Measurements from ENCODE around the gene TMEM163.

DNA sequence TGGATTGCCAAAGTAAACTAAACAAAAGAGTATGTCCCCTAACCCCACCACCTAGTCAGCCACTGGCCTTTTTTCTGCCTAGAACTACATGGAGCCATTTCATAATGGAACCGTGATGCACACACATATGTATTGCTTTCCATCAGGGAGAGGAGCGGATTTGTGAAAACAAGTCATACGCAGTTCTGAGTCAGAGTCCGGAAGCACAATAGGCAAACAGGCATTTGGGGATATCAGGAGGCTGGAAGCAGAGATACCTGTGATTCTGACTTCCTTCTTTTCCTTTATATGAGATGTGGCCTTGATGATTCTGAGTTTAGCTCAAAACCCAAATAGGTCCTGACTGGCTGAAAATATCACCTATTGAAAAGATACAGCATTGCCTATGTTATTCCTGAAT is 93.5 kb downstream of the TMEM163 start:
- TF ChIP-seq ZNF121 (CRISPR knock-in tag; IDR thresholded peaks at IDR 0.05) (no peak), ATF1 (CRISPR knock-in tag; IDR thresholded peaks at IDR 0.05) (no peak), NR3C1 (CRISPR knock-in tag; conservative IDR thresholded peaks at IDR 0.05; ENCODE audit: low read depth) (no peak), JUN (CRISPR knock-in tag; IDR thresholded peaks at IDR 0.05) (no peak), KAT7 (CRISPR knock-in tag; IDR thresholded peaks at IDR 0.05; ENCODE audit: borderline replicate concordance) (no peak), ESRRA (CRISPR knock-in tag; IDR thresholded peaks at IDR 0.05; ENCODE audit: borderline replicate concordance) (no peak)
- TF ChIP-seq, protein P1, sequence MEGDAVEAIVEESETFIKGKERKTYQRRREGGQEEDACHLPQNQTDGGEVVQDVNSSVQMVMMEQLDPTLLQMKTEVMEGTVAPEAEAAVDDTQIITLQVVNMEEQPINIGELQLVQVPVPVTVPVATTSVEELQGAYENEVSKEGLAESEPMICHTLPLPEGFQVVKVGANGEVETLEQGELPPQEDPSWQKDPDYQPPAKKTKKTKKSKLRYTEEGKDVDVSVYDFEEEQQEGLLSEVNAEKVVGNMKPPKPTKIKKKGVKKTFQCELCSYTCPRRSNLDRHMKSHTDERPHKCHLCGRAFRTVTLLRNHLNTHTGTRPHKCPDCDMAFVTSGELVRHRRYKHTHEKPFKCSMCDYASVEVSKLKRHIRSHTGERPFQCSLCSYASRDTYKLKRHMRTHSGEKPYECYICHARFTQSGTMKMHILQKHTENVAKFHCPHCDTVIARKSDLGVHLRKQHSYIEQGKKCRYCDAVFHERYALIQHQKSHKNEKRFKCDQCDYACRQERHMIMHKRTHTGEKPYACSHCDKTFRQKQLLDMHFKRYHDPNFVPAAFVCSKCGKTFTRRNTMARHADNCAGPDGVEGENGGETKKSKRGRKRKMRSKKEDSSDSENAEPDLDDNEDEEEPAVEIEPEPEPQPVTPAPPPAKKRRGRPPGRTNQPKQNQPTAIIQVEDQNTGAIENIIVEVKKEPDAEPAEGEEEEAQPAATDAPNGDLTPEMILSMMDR (IDR thresholded peaks at IDR 0.05), result no peak
- TF ChIP-seq, protein P2, sequence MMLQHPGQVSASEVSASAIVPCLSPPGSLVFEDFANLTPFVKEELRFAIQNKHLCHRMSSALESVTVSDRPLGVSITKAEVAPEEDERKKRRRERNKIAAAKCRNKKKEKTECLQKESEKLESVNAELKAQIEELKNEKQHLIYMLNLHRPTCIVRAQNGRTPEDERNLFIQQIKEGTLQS (CRISPR knock-in tag; conservative IDR thresholded peaks at IDR 0.05), result no peak
- TF ChIP-seq, protein P3, sequence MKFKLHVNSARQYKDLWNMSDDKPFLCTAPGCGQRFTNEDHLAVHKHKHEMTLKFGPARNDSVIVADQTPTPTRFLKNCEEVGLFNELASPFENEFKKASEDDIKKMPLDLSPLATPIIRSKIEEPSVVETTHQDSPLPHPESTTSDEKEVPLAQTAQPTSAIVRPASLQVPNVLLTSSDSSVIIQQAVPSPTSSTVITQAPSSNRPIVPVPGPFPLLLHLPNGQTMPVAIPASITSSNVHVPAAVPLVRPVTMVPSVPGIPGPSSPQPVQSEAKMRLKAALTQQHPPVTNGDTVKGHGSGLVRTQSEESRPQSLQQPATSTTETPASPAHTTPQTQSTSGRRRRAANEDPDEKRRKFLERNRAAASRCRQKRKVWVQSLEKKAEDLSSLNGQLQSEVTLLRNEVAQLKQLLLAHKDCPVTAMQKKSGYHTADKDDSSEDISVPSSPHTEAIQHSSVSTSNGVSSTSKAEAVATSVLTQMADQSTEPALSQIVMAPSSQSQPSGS (CRISPR knock-in tag; IDR thresholded peaks at IDR 0.05; ENCODE audit: borderline replicate concordance, low read depth), result no peak
- TF ChIP-seq, protein P4, sequence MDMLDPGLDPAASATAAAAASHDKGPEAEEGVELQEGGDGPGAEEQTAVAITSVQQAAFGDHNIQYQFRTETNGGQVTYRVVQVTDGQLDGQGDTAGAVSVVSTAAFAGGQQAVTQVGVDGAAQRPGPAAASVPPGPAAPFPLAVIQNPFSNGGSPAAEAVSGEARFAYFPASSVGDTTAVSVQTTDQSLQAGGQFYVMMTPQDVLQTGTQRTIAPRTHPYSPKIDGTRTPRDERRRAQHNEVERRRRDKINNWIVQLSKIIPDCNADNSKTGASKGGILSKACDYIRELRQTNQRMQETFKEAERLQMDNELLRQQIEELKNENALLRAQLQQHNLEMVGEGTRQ (CRISPR knock-in tag; IDR thresholded peaks at IDR 0.05), result no peak
- TF ChIP-seq, protein P5, sequence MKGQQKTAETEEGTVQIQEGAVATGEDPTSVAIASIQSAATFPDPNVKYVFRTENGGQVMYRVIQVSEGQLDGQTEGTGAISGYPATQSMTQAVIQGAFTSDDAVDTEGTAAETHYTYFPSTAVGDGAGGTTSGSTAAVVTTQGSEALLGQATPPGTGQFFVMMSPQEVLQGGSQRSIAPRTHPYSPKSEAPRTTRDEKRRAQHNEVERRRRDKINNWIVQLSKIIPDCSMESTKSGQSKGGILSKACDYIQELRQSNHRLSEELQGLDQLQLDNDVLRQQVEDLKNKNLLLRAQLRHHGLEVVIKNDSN (CRISPR knock-in tag; IDR thresholded peaks at IDR 0.05), result no peak

All from WTC11 (cell line).